ENCODE results near the gene LIPC. TPM values are rescaled to one million over a fixed set of nuclear protein-coding genes. Genes with fewer than 3 reads are reported as not detected.
A peak's percentile ranks its signal among the peaks of the same experiment; 100 is the strongest.

LIPC gene
- total RNA-seq, 4 donors from 2014 or later: 0.81 to 4.6 (median 1.8) TPM

- DNase-seq: peak; percentile 74 to 78
- no peaks in the 10 kb centered on the region for H3K9me3 ChIP-seq
- peak overlapping the region; percentile 69 to 84 (median 77) for H3K27ac ChIP-seq
- intact Hi-C loops (cut with DNase I): no loop called here
- H3K27me3 ChIP-seq: no peaks in the 10 kb centered on the region
- H3K36me3 ChIP-seq: no peaks in the 10 kb centered on the region
- H3K4me3 ChIP-seq (replicated peaks in 1 of 3): no peak overlapping the region
- 35 to 49% methylated on average over 15 of the region's 15 CpGs for WGBS, 2 donors
- TF ChIP-seq POLR2A (IDR thresholded peaks at IDR 0.05) (no peak), CTCF (IDR thresholded peaks at IDR 0.05) (no peak)
- H3K4me1 ChIP-seq: peaks cover 43 to 54% of the 10 kb centered on the region in 2 donors
Observed at GRCh38 chr15:58467121-58467721, 35.4 kb downstream of the LIPC start.

GRCh38 chr15:58467722-58468423 is 36.1 kb downstream of the LIPC start:
- Histone ChIP-seq H3K9me3 (no peaks in the 10 kb centered on the region), H3K4me3 (replicated peaks in 1 of 3) (no peak overlapping the region), H3K4me1 (peaks cover 41 to 54% of the 10 kb centered on the region in 2 donors), H3K27me3 (no peaks in the 10 kb centered on the region), H3K36me3 (no peaks in the 10 kb centered on the region), H3K27ac (peak overlapping the region; percentile 69 to 84 (median 77))
- WGBS, 2 donors: 43 to 60% methylated on average over 9 of the region's 9 CpGs
- intact Hi-C loops (cut with DNase I): no loop called here
- peak; percentile 76 to 78 for DNase-seq
- TF ChIP-seq POLR2A (IDR thresholded peaks at IDR 0.05) (no peak), CTCF (IDR thresholded peaks at IDR 0.05) (peak in 1 of 6 experiments; percentile 4)

- intact Hi-C loops (cut with DNase I): loop anchor here (10.0 kb wide), 1 partner anchor 55 kb away; no protein-coding TSS in a partner anchor
- WGBS, 2 donors: 59 to 71% methylated on average over 11 of the region's 11 CpGs
- peak; percentile 43 to 52 for DNase-seq
- Histone ChIP-seq H3K9me3 (no peaks in the 10 kb centered on the region), H3K36me3 (no peaks in the 10 kb centered on the region), H3K27ac (peak overlapping the region; percentile 69 to 84 (median 77)), H3K4me3 (replicated peaks in 1 of 3) (no peak overlapping the region), H3K4me1 (peaks cover 56 to 66% of the 10 kb centered on the region in 2 donors), H3K27me3 (no peaks in the 10 kb centered on the region)
- no peak for TF ChIP-seq POLR2A (IDR thresholded peaks at IDR 0.05)
- no peak for TF ChIP-seq CTCF (IDR thresholded peaks at IDR 0.05)
Observed at GRCh38 chr15:58469432-58470353, 37.9 kb downstream of the LIPC start.

- intact Hi-C loops (cut with DNase I): loop anchor here (10.0 kb wide), 1 partner anchor 53 kb away; no protein-coding TSS in a partner anchor
- no peak for DNase-seq
- TF ChIP-seq CTCF (IDR thresholded peaks at IDR 0.05): no peak
- no peak for TF ChIP-seq POLR2A (IDR thresholded peaks at IDR 0.05)
- Histone ChIP-seq H3K36me3 (no peaks in the 10 kb centered on the region), H3K4me1 (peaks cover 72 to 76% of the 10 kb centered on the region in 2 donors), H3K27ac (peak overlapping the region in 1 of 3 donors; percentile 37), H3K9me3 (no peaks in the 10 kb centered on the region), H3K27me3 (no peaks in the 10 kb centered on the region), H3K4me3 (replicated peaks in 1 of 3) (no peak overlapping the region)
- WGBS, 2 donors: 91 to 100% methylated on average over 1 of the region's 1 CpG
Observed at GRCh38 chr15:58471348-58471747, 39.6 kb downstream of the LIPC start.

Measured in thyroid gland (tissue), 4 donors.